ENCODE data around the gene CMSS1.
"Not testable (repeated sequence)": the region's sequence is repeated elsewhere in the genome, so short reads cannot be mapped to it uniquely, and the experiment has no call there.

CMSS1 gene

GRCh38 chr3:100086401-100086800 is 268.7 kb downstream of the CMSS1 start:
- DNase-seq = no peak

GRCh38 chr3:100087198-100087597 is 269.5 kb downstream of the CMSS1 start:
- DNase-seq = no peak

- DNase-seq = no peak
These were observed 271.2 kb downstream of the CMSS1 start for GRCh38 chr3:100088735-100089368.

- DNase-seq = no peak
These were observed 272.4 kb downstream of the CMSS1 start for GRCh38 chr3:100089812-100090668.

GRCh38 chr3:100090669-100091005 is 273.0 kb downstream of the CMSS1 start:
- DNase-seq = no peak

- DNase-seq = no peak
These were observed 276.2 kb downstream of the CMSS1 start for GRCh38 chr3:100093831-100094230.

- not testable (repeated sequence) for DNase-seq
These were observed 278.6 kb downstream of the CMSS1 start for GRCh38 chr3:100096286-100096685.

GRCh38 chr3:100096866-100097265 is 279.2 kb downstream of the CMSS1 start:
- no peak for DNase-seq

GRCh38 chr3:100097919-100098783 is 280.5 kb downstream of the CMSS1 start:
- no peak for DNase-seq

- no peak for DNase-seq
These were observed 281.1 kb downstream of the CMSS1 start for GRCh38 chr3:100098784-100099070.

GRCh38 chr3:100099621-100100020 is 282.0 kb downstream of the CMSS1 start:
- DNase-seq = no peak

- no peak for DNase-seq
These were observed 282.8 kb downstream of the CMSS1 start for GRCh38 chr3:100100425-100100824.

- no peak for DNase-seq
These were observed 285.1 kb downstream of the CMSS1 start for GRCh38 chr3:100102757-100103156.

- no peak for DNase-seq
These were observed 286.1 kb downstream of the CMSS1 start for GRCh38 chr3:100103558-100104441.

GRCh38 chr3:100104442-100104798 is 286.8 kb downstream of the CMSS1 start:
- no peak for DNase-seq

- no peak for DNase-seq
These were observed 287.3 kb downstream of the CMSS1 start for GRCh38 chr3:100104817-100105413.

GRCh38 chr3:100105501-100105900 is 287.8 kb downstream of the CMSS1 start:
- DNase-seq = no peak

GRCh38 chr3:100106094-100106493 is 288.4 kb downstream of the CMSS1 start:
- DNase-seq = no peak

GRCh38 chr3:100106531-100107141 is 289.0 kb downstream of the CMSS1 start:
- DNase-seq = no peak

- no peak for DNase-seq
These were observed 289.7 kb downstream of the CMSS1 start for GRCh38 chr3:100107221-100107814.
